ENCODE results near the gene ADAMTS12. TPM values are rescaled to one million over a fixed set of nuclear protein-coding genes. Genes with fewer than 3 reads are reported as not detected.
A peak's percentile ranks its signal among the peaks of the same experiment; 100 is the strongest.

The ADAMTS12 gene
- total RNA-seq, 6 experiments from 2014 or later, result 1.1 to 3.9 (median 1.7) TPM

DNA sequence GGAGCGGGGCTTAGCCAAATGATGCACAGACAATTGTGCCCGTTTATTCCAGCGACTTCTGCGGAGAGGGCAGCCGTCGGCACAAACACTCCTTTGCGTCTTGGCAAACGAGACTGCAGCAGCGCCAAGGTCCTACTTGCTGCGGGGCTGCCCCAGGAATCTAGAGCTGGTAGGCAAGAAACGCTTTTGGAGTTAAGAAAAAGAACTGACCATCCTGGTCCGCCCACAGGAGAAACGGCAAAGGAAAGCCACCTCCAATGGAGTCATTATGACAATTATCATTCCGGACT is 46.7 kb upstream of the ADAMTS12 start:
- intact Hi-C loops (cut with DNase I), result loop anchor here (10.0 kb wide), 2 partner anchors 464 to 504 kb away; no protein-coding TSS in a partner anchor
- H3K27ac ChIP-seq, result no peak overlapping the region
- TF ChIP-seq, protein P1, sequence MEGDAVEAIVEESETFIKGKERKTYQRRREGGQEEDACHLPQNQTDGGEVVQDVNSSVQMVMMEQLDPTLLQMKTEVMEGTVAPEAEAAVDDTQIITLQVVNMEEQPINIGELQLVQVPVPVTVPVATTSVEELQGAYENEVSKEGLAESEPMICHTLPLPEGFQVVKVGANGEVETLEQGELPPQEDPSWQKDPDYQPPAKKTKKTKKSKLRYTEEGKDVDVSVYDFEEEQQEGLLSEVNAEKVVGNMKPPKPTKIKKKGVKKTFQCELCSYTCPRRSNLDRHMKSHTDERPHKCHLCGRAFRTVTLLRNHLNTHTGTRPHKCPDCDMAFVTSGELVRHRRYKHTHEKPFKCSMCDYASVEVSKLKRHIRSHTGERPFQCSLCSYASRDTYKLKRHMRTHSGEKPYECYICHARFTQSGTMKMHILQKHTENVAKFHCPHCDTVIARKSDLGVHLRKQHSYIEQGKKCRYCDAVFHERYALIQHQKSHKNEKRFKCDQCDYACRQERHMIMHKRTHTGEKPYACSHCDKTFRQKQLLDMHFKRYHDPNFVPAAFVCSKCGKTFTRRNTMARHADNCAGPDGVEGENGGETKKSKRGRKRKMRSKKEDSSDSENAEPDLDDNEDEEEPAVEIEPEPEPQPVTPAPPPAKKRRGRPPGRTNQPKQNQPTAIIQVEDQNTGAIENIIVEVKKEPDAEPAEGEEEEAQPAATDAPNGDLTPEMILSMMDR (IDR thresholded peaks at IDR 0.05), result no peak
- TF ChIP-seq POLR2A (IDR thresholded peaks at IDR 0.05), result no peak

DNA sequence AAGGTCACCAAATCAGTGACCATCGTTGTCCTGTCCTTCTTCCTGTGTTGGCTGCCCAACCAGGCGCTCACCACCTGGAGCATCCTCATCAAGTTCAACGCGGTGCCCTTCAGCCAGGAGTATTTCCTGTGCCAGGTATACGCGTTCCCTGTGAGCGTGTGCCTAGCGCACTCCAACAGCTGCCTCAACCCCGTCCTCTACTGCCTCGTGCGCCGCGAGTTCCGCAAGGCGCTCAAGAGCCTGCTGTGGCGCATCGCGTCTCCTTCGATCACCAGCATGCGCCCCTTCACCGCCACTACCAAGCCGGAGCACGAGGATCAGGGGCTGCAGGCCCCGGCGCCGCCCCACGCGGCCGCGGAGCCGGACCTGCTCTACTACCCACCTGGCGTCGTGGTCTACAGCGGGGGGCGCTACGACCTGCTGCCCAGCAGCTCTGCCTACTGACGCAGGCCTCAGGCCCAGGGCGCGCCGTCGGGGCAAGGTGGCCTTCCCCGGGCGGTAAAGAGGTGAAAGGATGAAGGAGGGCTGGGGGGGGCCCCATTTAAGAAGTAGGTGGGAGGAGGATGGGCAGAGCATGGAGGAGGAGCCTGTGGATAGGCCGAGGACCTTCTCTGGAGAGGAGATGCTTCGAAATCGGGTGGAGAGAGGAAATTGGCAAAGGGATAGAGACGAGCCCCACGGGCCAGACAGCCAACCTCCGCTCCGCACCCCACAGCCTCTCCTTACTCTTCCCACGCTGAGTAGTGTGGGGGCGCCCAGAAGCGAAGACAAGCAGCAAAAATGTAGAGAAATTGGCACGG is 46.1 kb upstream of the ADAMTS12 start:
- no peak for DNase-seq
- Histone ChIP-seq H3K27me3 (no peaks in the 10 kb centered on the region), H3K4me1 (peaks cover 0 to 10% (median 0%) of the 10 kb centered on the region in 4 donors), H3K36me3 (no peaks in the 10 kb centered on the region), H3K27ac (no peak overlapping the region), H3K9me3 (no peaks in the 10 kb centered on the region), H3K4me3 (no peak overlapping the region)
- intact Hi-C loops (cut with DNase I), result loop anchor here (10.0 kb wide), 2 partner anchors 463 to 503 kb away; no protein-coding TSS in a partner anchor
- 29% methylated on average over 33 of the region's 54 CpGs for WGBS (ENCODE audit: insufficient coverage, low coverage, low lambda C conversion rate, missing lambda C conversion rate)
- TF ChIP-seq, protein P1 (IDR thresholded peaks at IDR 0.05), result no peak
- TF ChIP-seq POLR2A (IDR thresholded peaks at IDR 0.05), result no peak
- no peak for ATAC-seq

More for the DNA sequence above, 46.7 kb upstream of the ADAMTS12 start:
- WGBS (ENCODE audit: insufficient coverage, low coverage, low lambda C conversion rate, missing lambda C conversion rate), result 43% methylated on average over 13 of the region's 14 CpGs
- no peak overlapping the region for H3K4me3 ChIP-seq
- H3K4me1 ChIP-seq, result peaks cover 0 to 10% (median 0%) of the 10 kb centered on the region in 4 donors
- DNase-seq, result no peak
- no peaks in the 10 kb centered on the region for H3K36me3 ChIP-seq
- no peaks in the 10 kb centered on the region for H3K27me3 ChIP-seq
- no peak for ATAC-seq
- no peaks in the 10 kb centered on the region for H3K9me3 ChIP-seq

DNA sequence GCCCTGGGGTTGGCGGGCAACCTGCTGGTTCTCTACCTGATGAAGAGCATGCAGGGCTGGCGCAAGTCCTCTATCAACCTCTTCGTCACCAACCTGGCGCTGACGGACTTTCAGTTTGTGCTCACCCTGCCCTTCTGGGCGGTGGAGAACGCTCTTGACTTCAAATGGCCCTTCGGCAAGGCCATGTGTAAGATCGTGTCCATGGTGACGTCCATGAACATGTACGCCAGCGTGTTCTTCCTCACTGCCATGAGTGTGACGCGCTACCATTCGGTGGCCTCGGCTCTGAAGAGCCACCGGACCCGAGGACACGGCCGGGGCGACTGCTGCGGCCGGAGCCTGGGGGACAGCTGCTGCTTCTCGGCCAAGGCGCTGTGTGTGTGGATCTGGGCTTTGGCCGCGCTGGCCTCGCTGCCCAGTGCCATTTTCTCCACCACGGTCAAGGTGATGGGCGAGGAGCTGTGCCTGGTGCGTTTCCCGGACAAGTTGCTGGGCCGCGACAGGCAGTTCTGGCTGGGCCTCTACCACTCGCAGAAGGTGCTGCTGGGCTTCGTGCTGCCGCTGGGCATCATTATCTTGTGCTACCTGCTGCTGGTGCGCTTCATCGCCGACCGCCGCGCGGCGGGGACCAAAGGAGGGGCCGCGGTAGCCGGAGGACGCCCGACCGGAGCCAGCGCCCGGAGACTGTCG is 45.4 kb upstream of the ADAMTS12 start:
- DNase-seq, result peak in 1 of 3 donors; percentile 43
- TF ChIP-seq POLR2A (IDR thresholded peaks at IDR 0.05), result no peak
- TF ChIP-seq, protein P1 (IDR thresholded peaks at IDR 0.05), result no peak
- WGBS (ENCODE audit: insufficient coverage, low coverage, low lambda C conversion rate, missing lambda C conversion rate), result 18% methylated on average over 4 of the region's 54 CpGs
- Histone ChIP-seq H3K4me3 (no peak overlapping the region), H3K36me3 (no peaks in the 10 kb centered on the region), H3K4me1 (peaks cover 0 to 10% (median 0%) of the 10 kb centered on the region in 4 donors), H3K9me3 (no peaks in the 10 kb centered on the region), H3K27ac (no peak overlapping the region), H3K27me3 (no peaks in the 10 kb centered on the region)
- intact Hi-C loops (cut with DNase I), result loop anchor here (10.0 kb wide), 2 partner anchors 462 to 502 kb away; no protein-coding TSS in a partner anchor
- ATAC-seq, result no peak

DNA sequence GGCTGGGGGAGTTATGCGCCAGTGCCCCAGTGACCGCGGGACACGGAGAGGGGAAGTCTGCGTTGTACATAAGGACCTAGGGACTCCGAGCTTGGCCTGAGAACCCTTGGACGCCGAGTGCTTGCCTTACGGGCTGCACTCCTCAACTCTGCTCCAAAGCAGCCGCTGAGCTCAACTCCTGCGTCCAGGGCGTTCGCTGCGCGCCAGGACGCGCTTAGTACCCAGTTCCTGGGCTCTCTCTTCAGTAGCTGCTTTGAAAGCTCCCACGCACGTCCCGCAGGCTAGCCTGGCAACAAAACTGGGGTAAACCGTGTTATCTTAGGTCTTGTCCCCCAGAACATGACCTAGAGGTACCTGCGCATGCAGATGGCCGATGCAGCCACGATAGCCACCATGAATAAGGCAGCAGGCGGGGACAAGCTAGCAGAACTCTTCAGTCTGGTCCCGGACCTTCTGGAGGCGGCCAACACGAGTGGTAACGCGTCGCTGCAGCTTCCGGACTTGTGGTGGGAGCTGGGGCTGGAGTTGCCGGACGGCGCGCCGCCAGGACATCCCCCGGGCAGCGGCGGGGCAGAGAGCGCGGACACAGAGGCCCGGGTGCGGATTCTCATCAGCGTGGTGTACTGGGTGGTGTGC is 44.7 kb upstream of the ADAMTS12 start, which contains the start of gene RXFP3:
TSS of gene RXFP3 (plus strand) at position 6 of the 636 bp plus-strand sequence. CDS start at position 361, 355 bp downstream.
- intact Hi-C loops (cut with DNase I), result loop anchor here (10.0 kb wide), 2 partner anchors 462 to 502 kb away; no protein-coding TSS in a partner anchor
- Histone ChIP-seq H3K27ac (no peak within 1 kb of the TSS), H3K9me3 (no peaks in the 10 kb centered on the region), H3K4me1 (peaks cover 0 to 10% (median 0%) of the 10 kb centered on the region in 4 donors), H3K27me3 (no peaks in the 10 kb centered on the region), H3K4me3 (peak within 1 kb of the TSS; percentile 0 to 25 (median 21)), H3K36me3 (no peaks in the 10 kb centered on the region)
- WGBS (ENCODE audit: insufficient coverage, low coverage, low lambda C conversion rate, missing lambda C conversion rate), result 14% methylated on average over 13 of the region's 45 CpGs
- ATAC-seq, result peak; percentile 8 to 32 (median 18)
- TF ChIP-seq, protein P1 (IDR thresholded peaks at IDR 0.05), result no peak
- no peak for TF ChIP-seq POLR2A (IDR thresholded peaks at IDR 0.05)
- DNase-seq, result peak in 2 of 3 donors; percentile 16 to 52
